Activated CD4-positive, alpha-beta T cell treated with anti-CD3 and anti-CD28 coated beads, Interleukin-2, amount 10 ng/mL, durations not matched to agents 24 days and 14 days (primary cell): ENCODE data around the gene P3H3. TPM values are rescaled to one million over a fixed set of nuclear protein-coding genes. Genes with fewer than 3 reads are reported as not detected.
A peak's percentile ranks its signal among the peaks of the same experiment; 100 is the strongest.
"Not testable (repeated sequence)": the region's sequence is repeated elsewhere in the genome, so short reads cannot be mapped to it uniquely, and the experiment has no call there.

Experiments
- DNase-seq: peaks from one replicate; pipeline ENCODE4 v3.0.0; 2022
- H3K27ac Mint-ChIP-seq: one replicate; pipeline ENCODE4 v1.8.0; 2022; ENCODE audit warnings: mild to moderate bottlenecking, mixed read lengths
- H3K27me3 Mint-ChIP-seq: one replicate; pipeline ENCODE4 v1.8.0; 2022; ENCODE audit warnings: mixed read lengths
- H3K36me3 Mint-ChIP-seq: one replicate; pipeline ENCODE4 v1.8.0; 2022; ENCODE audit warnings: low read depth, mild to moderate bottlenecking, mixed read lengths
- H3K4me1 Mint-ChIP-seq: one replicate; pipeline ENCODE4 v1.8.0; 2021; ENCODE audit warnings: mixed read lengths
- H3K4me3 Mint-ChIP-seq: one replicate; pipeline ENCODE4 v1.8.0; 2022; ENCODE audit warnings: mild to moderate bottlenecking, moderate library complexity, mixed read lengths
- H3K9me3 Mint-ChIP-seq: one replicate; pipeline ENCODE4 v1.8.0; 2021; ENCODE audit warnings: mixed read lengths
- intact Hi-C: fragments of 100-400 bp; cut with micrococcal nuclease; formaldehyde crosslinking; loops from one replicate; pipeline ENCODE4 v1.15.1; 2023
- total RNA-seq: library from RNA; stranded (reverse); gene quantifications from 2 replicates; pipeline ENCODE4 v1.2.3, GENCODE V29; 2022

The P3H3 gene
- total RNA-seq, 1 donor from 2014 or later, result 4.7 TPM

DNA sequence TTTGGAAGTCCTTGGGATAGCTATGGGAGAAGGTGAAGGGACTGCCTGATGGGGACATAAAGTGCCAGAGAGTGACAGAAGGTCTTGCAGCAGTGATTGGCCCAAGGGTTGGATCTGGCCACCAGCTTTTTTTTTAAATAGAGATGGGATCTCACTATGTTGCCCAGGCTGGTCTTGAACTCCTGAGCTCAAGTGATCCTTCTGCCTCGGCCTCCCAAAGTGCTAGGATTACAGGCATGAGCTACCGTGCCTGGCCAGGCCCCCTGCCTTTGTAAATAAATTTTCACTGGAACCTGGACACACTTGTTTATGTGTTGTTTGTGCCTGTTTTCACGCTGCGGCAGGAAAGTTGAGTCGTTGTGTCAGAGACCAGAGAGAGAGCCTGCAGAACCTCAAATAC lies 37.1 kb downstream of the P3H3 start:
- H3K27me3 Mint-ChIP-seq, H3K4me3 Mint-ChIP-seq, H3K27ac Mint-ChIP-seq, DNase-seq, H3K9me3 Mint-ChIP-seq, intact Hi-C loops: not testable (repeated sequence)
- Mint-ChIP-seq H3K4me1 (peaks cover 30% of the 10 kb centered on the region), H3K36me3 (peaks cover 70% of the 10 kb centered on the region)

GRCh38 chr12:6866163-6866919 lies 38.1 kb downstream of the P3H3 start:
- Mint-ChIP-seq H3K4me1 (peaks cover 41% of the 10 kb centered on the region), H3K27me3 (no peaks in the 10 kb centered on the region), H3K4me3 (peak overlapping the region; percentile 89), H3K36me3 (peaks cover 71% of the 10 kb centered on the region), H3K27ac (peak overlapping the region; percentile 29), H3K9me3 (no peaks in the 10 kb centered on the region)
- no peak for DNase-seq
- intact Hi-C loops, result no loop called here

DNA sequence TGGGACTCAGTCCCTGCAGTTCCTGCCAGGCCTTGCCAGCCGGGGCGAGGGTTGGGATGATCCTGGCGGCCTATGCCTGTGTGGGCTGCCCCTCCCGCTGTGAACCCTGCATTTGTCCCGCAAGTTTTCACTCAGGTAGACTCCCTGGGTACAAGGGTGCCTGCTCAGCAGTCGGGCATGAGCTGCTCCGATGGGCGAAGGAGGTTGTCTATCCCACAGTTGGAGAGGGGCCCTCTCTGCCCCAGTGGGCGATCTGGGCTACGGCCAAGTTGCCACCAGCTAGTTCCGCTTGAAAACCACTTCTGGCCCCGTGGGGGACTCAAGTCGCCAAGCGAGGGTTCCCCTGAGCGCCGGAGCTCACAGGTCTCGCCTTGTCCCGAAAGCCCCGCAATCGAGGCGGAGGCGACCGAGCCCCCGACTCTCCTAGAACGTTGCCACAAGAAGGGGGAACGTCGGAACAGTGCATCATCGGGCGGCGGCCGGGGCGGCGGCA lies 38.8 kb downstream of the P3H3 start:
- intact Hi-C loops, result loop anchor here (1.0 kb wide), 1 partner anchor 15 kb away; the partner anchor contains the start of gene USP5
- Mint-ChIP-seq H3K27ac (peak overlapping the region; percentile 99), H3K27me3 (no peaks in the 10 kb centered on the region), H3K9me3 (no peaks in the 10 kb centered on the region), H3K4me3 (peak overlapping the region; percentile 89), H3K4me1 (peaks cover 46% of the 10 kb centered on the region), H3K36me3 (peaks cover 75% of the 10 kb centered on the region)
- no peak for DNase-seq

- Mint-ChIP-seq H3K27ac (peak within 1 kb of the TSS; percentile 99), H3K27me3 (no peaks in the 10 kb centered on the region), H3K4me3 (peak within 1 kb of the TSS; percentile 89), H3K9me3 (no peaks in the 10 kb centered on the region), H3K36me3 (peaks cover 74% of the 10 kb centered on the region), H3K4me1 (peaks cover 50% of the 10 kb centered on the region)
- peak; percentile 94 for DNase-seq
- intact Hi-C loops, result loop anchor here (1.0 kb wide), 2 partner anchors 15 to 333 kb away; partner anchors contain the start of genes GAPDH and USP5
Measured at GRCh38 chr12:6867413-6868210, 39.4 kb downstream of the P3H3 start, which contains the start of gene TPI1. TPI1 (plus strand) TSS chr12:6867531; CDS start chr12:6867567, 36 bp downstream.

- peaks cover 50% of the 10 kb centered on the region for H3K4me1 Mint-ChIP-seq
- peak overlapping the region; percentile 89 for H3K4me3 Mint-ChIP-seq
- DNase-seq, result peak; percentile 73
- no peaks in the 10 kb centered on the region for H3K27me3 Mint-ChIP-seq
- intact Hi-C loops, result loop anchor here (1.0 kb wide), 1 partner anchor 334 kb away; the partner anchor contains the start of gene GAPDH
- peak overlapping the region; percentile 93 for H3K27ac Mint-ChIP-seq
- peaks cover 70% of the 10 kb centered on the region for H3K36me3 Mint-ChIP-seq
- H3K9me3 Mint-ChIP-seq, result no peaks in the 10 kb centered on the region
Measured at GRCh38 chr12:6868211-6869048, 40.2 kb downstream of the P3H3 start.

DNA sequence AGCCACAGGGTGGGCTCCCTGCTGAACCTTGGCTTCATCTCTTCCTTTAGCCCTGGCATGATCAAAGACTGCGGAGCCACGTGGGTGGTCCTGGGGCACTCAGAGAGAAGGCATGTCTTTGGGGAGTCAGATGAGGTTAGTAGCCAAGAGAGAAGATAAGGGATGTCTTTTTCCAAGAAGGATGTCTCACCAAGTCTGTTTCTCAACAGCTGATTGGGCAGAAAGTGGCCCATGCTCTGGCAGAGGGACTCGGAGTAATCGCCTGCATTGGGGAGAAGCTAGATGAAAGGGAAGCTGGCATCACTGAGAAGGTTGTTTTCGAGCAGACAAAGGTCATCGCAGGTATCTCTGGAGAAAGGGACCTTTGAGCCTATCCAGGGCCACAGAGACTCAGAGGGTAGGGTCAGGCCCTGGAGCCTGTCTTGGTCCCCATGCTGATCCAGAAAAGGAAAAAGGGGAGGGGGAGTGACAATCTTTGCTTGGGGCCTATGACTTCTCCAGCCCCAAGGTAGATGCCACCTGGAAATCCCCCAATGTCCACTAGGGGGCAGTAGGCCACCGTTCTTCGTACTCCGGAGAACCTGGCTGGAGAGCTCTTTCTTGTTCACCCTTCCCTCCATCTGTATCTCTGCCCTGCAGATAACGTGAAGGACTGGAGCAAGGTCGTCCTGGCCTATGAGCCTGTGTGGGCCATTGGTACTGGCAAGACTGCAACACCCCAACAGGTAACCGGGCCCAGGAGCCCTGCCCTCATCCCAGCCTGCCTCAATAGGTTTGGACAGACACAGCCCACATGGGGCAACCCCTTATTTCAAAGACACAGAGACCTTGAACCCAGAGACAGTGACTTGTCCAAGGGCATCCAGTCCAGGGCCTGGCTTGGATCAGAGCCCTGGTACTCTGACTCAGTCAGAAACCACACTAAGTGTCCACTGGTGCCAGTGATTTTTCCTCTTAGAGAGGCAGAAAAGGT lies 41.1 kb downstream of the P3H3 start:
- Mint-ChIP-seq H3K4me1 (peaks cover 54% of the 10 kb centered on the region), H3K36me3 (peaks cover 68% of the 10 kb centered on the region)

DNA sequence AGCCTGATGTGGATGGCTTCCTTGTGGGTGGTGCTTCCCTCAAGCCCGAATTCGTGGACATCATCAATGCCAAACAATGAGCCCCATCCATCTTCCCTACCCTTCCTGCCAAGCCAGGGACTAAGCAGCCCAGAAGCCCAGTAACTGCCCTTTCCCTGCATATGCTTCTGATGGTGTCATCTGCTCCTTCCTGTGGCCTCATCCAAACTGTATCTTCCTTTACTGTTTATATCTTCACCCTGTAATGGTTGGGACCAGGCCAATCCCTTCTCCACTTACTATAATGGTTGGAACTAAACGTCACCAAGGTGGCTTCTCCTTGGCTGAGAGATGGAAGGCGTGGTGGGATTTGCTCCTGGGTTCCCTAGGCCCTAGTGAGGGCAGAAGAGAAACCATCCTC lies 42.1 kb downstream of the P3H3 start:
- Mint-ChIP-seq H3K27ac (peak overlapping the region; percentile 93), H3K4me3 (peak overlapping the region; percentile 89), H3K36me3 (peaks cover 64% of the 10 kb centered on the region), H3K4me1 (peaks cover 57% of the 10 kb centered on the region)
- not testable (repeated sequence) for H3K9me3 Mint-ChIP-seq, DNase-seq, H3K27me3 Mint-ChIP-seq
- intact Hi-C loops, result loop anchor here (5.0 kb wide), 3 partner anchors 67 to 263 kb away; partner anchors contain the start of genes CHD4 and LPCAT3

More for the DNA sequence above, 41.1 kb downstream of the P3H3 start:
- Mint-ChIP-seq H3K4me3 (peak overlapping the region; percentile 89), H3K27me3 (no peaks in the 10 kb centered on the region), H3K9me3 (no peaks in the 10 kb centered on the region), H3K27ac (peak overlapping the region; percentile 93)
- peak; percentile 96 for DNase-seq
- intact Hi-C loops, result loop anchor here (5.0 kb wide), 3 partner anchors 68 to 262 kb away; partner anchors contain the start of genes CHD4 and LPCAT3

- H3K27me3 Mint-ChIP-seq, result no peaks in the 10 kb centered on the region
Measured at GRCh38 chr12:6871052-6871957, 43.1 kb downstream of the P3H3 start.

DNA sequence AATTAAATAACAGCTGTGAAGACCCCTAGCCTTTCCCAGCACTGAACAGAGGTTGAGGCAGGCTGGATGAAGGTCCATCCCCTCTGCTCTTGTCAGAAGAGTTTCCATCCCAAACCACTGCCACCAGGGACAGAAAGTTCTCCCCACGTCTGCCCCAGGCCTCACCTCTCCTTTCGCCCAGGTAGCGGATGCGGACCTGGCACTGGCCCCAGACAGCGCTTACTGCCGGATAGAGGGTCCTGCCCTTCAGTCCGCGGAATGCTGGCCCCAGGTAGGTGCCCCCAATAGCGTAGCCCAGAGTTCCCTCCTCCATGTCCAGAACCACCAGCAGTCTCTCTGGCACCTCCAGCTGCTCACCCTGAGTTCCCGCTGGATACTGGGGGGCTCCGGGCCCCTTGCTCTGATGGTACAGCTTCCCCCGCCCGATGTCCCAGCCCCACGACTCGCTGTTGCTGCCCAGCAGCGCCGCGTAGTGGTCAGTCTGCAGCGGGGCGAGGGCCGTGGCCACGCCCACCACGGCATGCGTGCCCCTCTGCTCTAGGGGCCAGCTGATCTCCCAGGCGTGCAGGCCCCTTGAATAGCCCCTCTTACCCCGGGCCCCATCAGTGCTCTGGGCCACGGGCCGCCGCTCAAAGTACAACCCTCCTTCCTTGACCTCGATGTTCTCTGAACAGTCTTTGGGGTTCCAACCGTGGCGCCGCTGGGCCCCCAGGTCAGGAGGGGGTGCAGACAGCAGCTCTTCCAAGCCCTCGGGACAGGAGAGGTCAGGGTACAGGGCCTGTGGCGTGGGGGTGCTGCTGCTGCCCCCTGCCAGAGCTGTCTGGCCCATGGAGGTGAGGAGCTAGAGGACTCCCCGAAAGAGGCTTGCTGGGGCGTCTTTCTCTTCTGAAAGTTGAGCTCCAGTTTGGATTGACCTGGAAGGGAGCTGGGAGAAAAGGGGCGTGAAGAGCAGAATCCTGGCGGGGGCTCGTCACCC lies 44.2 kb downstream of the P3H3 start:
- peaks cover 50% of the 10 kb centered on the region for H3K4me1 Mint-ChIP-seq
- intact Hi-C loops, result loop anchor here (1.0 to 5.0 kb wide), 11 partner anchors 19 to 338 kb away; partner anchors contain the start of genes C1RL, CHD4, ENO2 and GAPDH
- DNase-seq, result peak; percentile 97

More at GRCh38 chr12:6871052-6871957, 43.1 kb downstream of the P3H3 start:
- Mint-ChIP-seq H3K9me3 (no peaks in the 10 kb centered on the region), H3K36me3 (peaks cover 61% of the 10 kb centered on the region), H3K27ac (peak overlapping the region; percentile 87), H3K4me1 (peaks cover 58% of the 10 kb centered on the region), H3K4me3 (peak overlapping the region; percentile 89)
- intact Hi-C loops, result loop anchor here (5.0 kb wide), 3 partner anchors 66 to 264 kb away; partner anchors contain the start of genes CHD4 and LPCAT3
- DNase-seq, result peak; percentile 86

More for the DNA sequence above, 44.2 kb downstream of the P3H3 start:
- Mint-ChIP-seq H3K27me3 (no peaks in the 10 kb centered on the region), H3K36me3 (peaks cover 64% of the 10 kb centered on the region), H3K4me3 (peak overlapping the region; percentile 89), H3K27ac (peak overlapping the region; percentile 87), H3K9me3 (no peaks in the 10 kb centered on the region)
